ENCODE results near the gene COTL1. TPM values are rescaled to one million over a fixed set of nuclear protein-coding genes. Genes with fewer than 3 reads are reported as not detected.

Gene COTL1
- total and polyA plus RNA-seq, 2 experiments from 2014 or later = 144 to 370 TPM

GRCh38 chr16:84584678-84585077 lies 33.2 kb downstream of the COTL1 start:
- Histone ChIP-seq H3K27ac (no peak overlapping the region), H4K20me1 (ENCODE audit: insufficient read depth) (no peaks in the 10 kb centered on the region), H3K9ac (no peak overlapping the region), H3K9me2 (ENCODE audit: insufficient read depth) (no peaks in the 10 kb centered on the region), H3K36me3 (ENCODE audit: low read depth) (peaks cover 9% of the 10 kb centered on the region), H2AFZ (no peak overlapping the region), H3K27me3 (replicated peaks; ENCODE audit: insufficient read depth) (no peaks in the 10 kb centered on the region), H3K4me2 (ENCODE audit: unreplicated experiment) (no peak overlapping the region), H3K4me3 (no peak overlapping the region), H3K9me3 (ENCODE audit: low read depth) (no peaks in the 10 kb centered on the region), H3K4me1 (ENCODE audit: insufficient read depth) (no peaks in the 10 kb centered on the region), H3K79me2 (ENCODE audit: insufficient read depth) (peaks cover 95% of the 10 kb centered on the region), H3F3A (ENCODE audit: insufficient read depth) (peaks cover 4% of the 10 kb centered on the region; the same call in 1 of the 2 replicates)
- DNase-seq = no peak
- WGBS, 2 experiments (ENCODE audit: low coverage in 1 of 2, low lambda C conversion rate in 2 of 2, missing lambda C conversion rate in 2 of 2) = 92 to 94% methylated on average over 6 of the region's 6 CpGs
- TF ChIP-seq EZH2phosphoT487 (IDR thresholded peaks at IDR 0.05; ENCODE audit: insufficient read depth, low read depth) = no peak
- no peak for TF ChIP-seq EZH2 (IDR thresholded peaks at IDR 0.05; ENCODE audit: insufficient read depth, poor library complexity, severe bottlenecking)
- in situ Hi-C loops (cut with MboI) = no loop called here

DNA sequence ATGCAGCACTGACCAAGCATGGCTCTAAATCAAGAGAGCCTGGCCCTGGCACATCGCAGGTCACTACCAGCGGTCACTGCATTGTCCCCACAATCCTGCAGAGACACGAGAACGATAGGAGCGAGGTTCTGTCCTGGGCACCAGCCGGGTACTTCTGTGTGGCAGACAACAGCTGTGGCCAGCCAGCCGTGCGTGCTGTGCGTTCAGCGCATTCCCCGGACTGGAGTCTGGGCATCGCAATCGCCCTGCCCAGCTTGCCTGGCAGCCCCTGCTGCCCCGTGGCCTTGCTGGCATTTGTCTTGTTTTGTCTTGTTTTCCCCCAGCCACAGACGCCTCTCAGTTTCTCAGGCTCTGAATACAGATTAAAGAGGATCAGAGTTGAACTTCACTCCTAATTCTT lies 33.9 kb downstream of the COTL1 start:
- Histone ChIP-seq H3K36me3 (ENCODE audit: low read depth) (peaks cover 9% of the 10 kb centered on the region), H3K4me3 (no peak overlapping the region), H3K79me2 (ENCODE audit: insufficient read depth) (peaks cover 95% of the 10 kb centered on the region), H3K4me1 (ENCODE audit: insufficient read depth) (no peaks in the 10 kb centered on the region), H3K27me3 (replicated peaks; ENCODE audit: insufficient read depth) (no peaks in the 10 kb centered on the region), H3K27ac (no peak overlapping the region), H3K9me3 (ENCODE audit: low read depth) (no peaks in the 10 kb centered on the region), H3K9me2 (ENCODE audit: insufficient read depth) (no peaks in the 10 kb centered on the region), H3K4me2 (ENCODE audit: unreplicated experiment) (no peak overlapping the region), H2AFZ (no peak overlapping the region), H3F3A (ENCODE audit: insufficient read depth) (peaks cover 4% of the 10 kb centered on the region; the same call in 1 of the 2 replicates), H4K20me1 (ENCODE audit: insufficient read depth) (no peaks in the 10 kb centered on the region), H3K9ac (no peak overlapping the region)
- WGBS, 2 experiments (ENCODE audit: low coverage in 1 of 2, low lambda C conversion rate in 2 of 2, missing lambda C conversion rate in 2 of 2) = 86 to 90% methylated on average over 15 of the region's 15 CpGs
- DNase-seq = no peak
- no peak for TF ChIP-seq EZH2phosphoT487 (IDR thresholded peaks at IDR 0.05; ENCODE audit: insufficient read depth, low read depth)
- no peak for TF ChIP-seq EZH2 (IDR thresholded peaks at IDR 0.05; ENCODE audit: insufficient read depth, poor library complexity, severe bottlenecking)
- in situ Hi-C loops (cut with MboI) = no loop called here

DNA sequence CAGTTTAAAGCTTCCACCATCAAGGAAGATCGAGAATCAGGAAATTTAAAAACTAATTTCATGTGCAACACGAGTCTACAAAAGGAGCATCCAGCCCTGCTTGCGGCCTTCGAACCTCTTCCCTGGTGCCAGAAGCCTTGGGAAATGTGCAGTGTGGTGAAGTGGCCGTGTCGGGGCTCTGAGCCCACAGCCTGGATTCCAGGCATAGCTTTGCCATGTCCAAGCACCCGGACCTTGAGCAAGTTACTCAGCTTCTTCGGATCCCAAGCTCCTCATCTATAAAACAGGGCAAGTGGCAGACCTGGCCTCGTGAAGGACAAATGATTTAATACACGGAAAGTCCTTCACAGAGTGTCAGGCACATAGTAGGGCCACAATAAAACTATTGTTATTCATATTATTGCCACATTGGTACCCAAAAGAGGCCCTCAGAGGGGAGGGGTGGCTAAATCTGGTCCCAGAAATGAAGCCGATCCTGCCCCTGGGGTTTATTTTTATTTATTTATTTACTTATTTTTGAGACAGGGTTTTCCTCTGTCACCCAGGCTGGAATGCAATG lies 34.8 kb downstream of the COTL1 start:
- Histone ChIP-seq H3K36me3 (ENCODE audit: low read depth) (peaks cover 4% of the 10 kb centered on the region), H3K27ac (no peak overlapping the region), H3K4me3 (no peak overlapping the region), H3K9me3 (ENCODE audit: low read depth) (no peaks in the 10 kb centered on the region), H4K20me1 (ENCODE audit: insufficient read depth) (no peaks in the 10 kb centered on the region), H3F3A (ENCODE audit: insufficient read depth) (peaks cover 4% of the 10 kb centered on the region; the same call in 1 of the 2 replicates), H3K79me2 (ENCODE audit: insufficient read depth) (peaks cover 96% of the 10 kb centered on the region), H3K9me2 (ENCODE audit: insufficient read depth) (no peaks in the 10 kb centered on the region), H3K9ac (no peak overlapping the region), H3K4me1 (ENCODE audit: insufficient read depth) (no peaks in the 10 kb centered on the region), H3K27me3 (replicated peaks; ENCODE audit: insufficient read depth) (no peaks in the 10 kb centered on the region), H2AFZ (no peak overlapping the region), H3K4me2 (ENCODE audit: unreplicated experiment) (no peak overlapping the region)
- peak; percentile 58 for DNase-seq
- WGBS, 2 experiments (ENCODE audit: low coverage in 1 of 2, low lambda C conversion rate in 2 of 2, missing lambda C conversion rate in 2 of 2) = 74 to 78% methylated on average over 11 of the region's 11 CpGs
- no peak for TF ChIP-seq EZH2 (IDR thresholded peaks at IDR 0.05; ENCODE audit: insufficient read depth, poor library complexity, severe bottlenecking)
- TF ChIP-seq EZH2phosphoT487 (IDR thresholded peaks at IDR 0.05; ENCODE audit: insufficient read depth, low read depth) = no peak
- in situ Hi-C loops (cut with MboI) = no loop called here

- Histone ChIP-seq H3K4me1 (ENCODE audit: insufficient read depth) (no peaks in the 10 kb centered on the region), H3K27ac (no peak overlapping the region), H3K27me3 (replicated peaks; ENCODE audit: insufficient read depth) (no peaks in the 10 kb centered on the region), H3K9ac (no peak overlapping the region), H3K9me3 (ENCODE audit: low read depth) (no peaks in the 10 kb centered on the region), H2AFZ (no peak overlapping the region), H4K20me1 (ENCODE audit: insufficient read depth) (no peaks in the 10 kb centered on the region), H3K9me2 (ENCODE audit: insufficient read depth) (no peaks in the 10 kb centered on the region), H3K79me2 (ENCODE audit: insufficient read depth) (peaks cover 99% of the 10 kb centered on the region), H3K36me3 (ENCODE audit: low read depth) (no peaks in the 10 kb centered on the region; the same call in 1 of the 2 replicates), H3K4me2 (ENCODE audit: unreplicated experiment) (no peak overlapping the region), H3F3A (ENCODE audit: insufficient read depth) (peaks cover 4% of the 10 kb centered on the region; the same call in 1 of the 2 replicates), H3K4me3 (no peak overlapping the region)
- TF ChIP-seq EZH2phosphoT487 (IDR thresholded peaks at IDR 0.05; ENCODE audit: insufficient read depth, low read depth) (no peak), EZH2 (IDR thresholded peaks at IDR 0.05; ENCODE audit: insufficient read depth, poor library complexity, severe bottlenecking) (no peak)
- 91 to 96% methylated on average over 8 of the region's 8 CpGs for WGBS, 2 experiments (ENCODE audit: low coverage in 1 of 2, low lambda C conversion rate in 2 of 2, missing lambda C conversion rate in 2 of 2)
- in situ Hi-C loops (cut with MboI) = no loop called here
- no peak for DNase-seq
These were observed 36.7 kb downstream of the COTL1 start for GRCh38 chr16:84581158-84581557.
